SK-N-SH (cell line): ENCODE data around the gene EED. TPM values are rescaled to one million over a fixed set of nuclear protein-coding genes. Genes with fewer than 3 reads are reported as not detected.

ENCODE experiments used
- CTCF ChIA-PET: fragments of 300-600, 350-600 bp; formaldehyde crosslinking; extraction: SDS; loops from one replicate; lab custom pipeline; 2021; lab: Yijun Ruan, JAX
- POLR2A ChIA-PET: fragments of 350-600 bp; sonication (Branson Sonifier 250); formaldehyde crosslinking; extraction: SDS; loops from one replicate; lab custom pipeline; 2020; ENCODE audit warnings: antibody characterized with exemption, inconsistent platforms; lab: Yijun Ruan, JAX
- DNase-seq: peaks from one replicate; pipeline ENCODE4 v3.0.0; 2012
- H2AFZ ChIP-seq: fragments of 200-600 bp; sonication (generic); 2 replicates; pipeline ENCODE4 v1.8.1; 2016; ENCODE audit warnings: antibody characterized with exemption, mild to moderate bottlenecking, low read depth
- H3F3A ChIP-seq: fragments of 200-600 bp; sonication (generic); replicated peaks from 2 replicates; pipeline ENCODE3; 2016; ENCODE audit warnings: antibody characterized with exemption, mild to moderate bottlenecking; ENCODE audit not compliant: insufficient read depth
- H3K27ac ChIP-seq, 2 experiments: fragments of 200-500 bp in 1 of 2; fragments of 200-600 bp in 1 of 2; sonication (Bioruptor generic) in 1 of 2; sonication (generic), shearing (Covaris generic) in 1 of 2; 2 replicates each; pipeline versions ENCODE4 v1.5.1 to v1.6.1; 2014 to 2016; ENCODE audit warnings: low read depth in 2 of 2, inconsistent platforms in 1 of 2, low read length in 1 of 2, mild to moderate bottlenecking in 1 of 2, mixed read lengths in 1 of 2
- H3K27me3 ChIP-seq: fragments of 200-600 bp; sonication (generic), shearing (Covaris generic); 2 replicates; pipeline ENCODE4 v1.6.1; 2016; ENCODE audit warnings: mixed run types; ENCODE audit not compliant: insufficient read depth
- H3K36me3 ChIP-seq, 2 experiments: fragments of 200-500 bp in 1 of 2; fragments of 200-600 bp in 1 of 2; sonication (Bioruptor generic) in 1 of 2; sonication (generic) in 1 of 2; replicated peaks in 1 of 2; 2 replicates each; pipeline versions ENCODE3 to v1.5.1; 2014 to 2016; ENCODE audit warnings: low read length in 1 of 2, mild to moderate bottlenecking in 1 of 2; ENCODE audit not compliant: insufficient read depth in 2 of 2, control insufficient read depth in 1 of 2
- H3K4me1 ChIP-seq, 2 experiments: fragments of 200-500 bp in 1 of 2; fragments of 200-600 bp in 1 of 2; sonication (Bioruptor generic) in 1 of 2; sonication (generic), shearing (Covaris generic) in 1 of 2; 2 replicates each; pipeline versions ENCODE4 v1.5.1 to v1.6.1; 2014 to 2016; ENCODE audit warnings: low read depth in 1 of 2, low read length in 1 of 2, mixed run types in 1 of 2; ENCODE audit not compliant: insufficient read depth in 2 of 2, control insufficient read depth in 1 of 2
- H3K4me2 ChIP-seq: fragments of 200-600 bp; sonication (generic), shearing (Covaris generic); 2 replicates; pipeline ENCODE4 v1.6.1; 2017; ENCODE audit warnings: mixed run types
- H3K4me3 ChIP-seq, 2 experiments: fragments of 200-500 bp in 1 of 2; fragments of 200-600 bp in 1 of 2; sonication (Bioruptor generic) in 1 of 2; sonication (generic), shearing (Covaris generic) in 1 of 2; 2 replicates each; pipeline versions ENCODE4 v1.5.1 to v1.8.1; 2014 to 2016; ENCODE audit warnings: low read depth in 2 of 2, inconsistent platforms in 1 of 2, low read length in 1 of 2, mild to moderate bottlenecking in 1 of 2, mixed read lengths in 1 of 2, moderate library complexity in 1 of 2
- H3K79me2 ChIP-seq: fragments of 200-600 bp; sonication (generic); 2 replicates; pipeline ENCODE4 v1.8.1; 2017; ENCODE audit warnings: mild to moderate bottlenecking; ENCODE audit not compliant: insufficient read depth
- H3K9ac ChIP-seq: fragments of 200-600 bp; sonication (generic); 2 replicates; pipeline ENCODE4 v1.6.1; 2017; ENCODE audit warnings: mixed run types
- H3K9me2 ChIP-seq: fragments of 200-600 bp; sonication (generic); 2 replicates; pipeline ENCODE4 v1.6.1; 2017; ENCODE audit warnings: mixed run types
- H3K9me3 ChIP-seq: fragments of 200-600 bp; sonication (generic); 2 replicates; pipeline ENCODE4 v1.6.1; 2017; ENCODE audit warnings: mixed run types, mild to moderate bottlenecking, moderate library complexity
- H4K20me1 ChIP-seq: fragments of 200-600 bp; sonication (generic); 2 replicates; pipeline ENCODE4 v1.6.1; 2017; ENCODE audit warnings: mild to moderate bottlenecking, mixed run types; ENCODE audit not compliant: insufficient read depth
- CHD2 ChIP-seq: fragments of 150-350 bp; IDR thresholded peaks from 2 replicates; pipeline ENCODE4 v1.6.1; 2018; ENCODE audit warnings: low read length; ENCODE audit not compliant: partially characterized antibody
- FOXJ3 ChIP-seq: sonication (generic); formaldehyde crosslinking; IDR thresholded peaks from 2 replicates; pipeline ENCODE4 v1.5.1; 2020; ENCODE audit warnings: mild to moderate bottlenecking, missing genetic modification reagents
- FOXM1 ChIP-seq: IDR thresholded peaks from 2 replicates; pipeline ENCODE4 v1.4.0; 2012; ENCODE audit warnings: low read depth, mild to moderate bottlenecking
- GATA2 ChIP-seq: sonication (generic); formaldehyde crosslinking; IDR thresholded peaks from 2 replicates; pipeline ENCODE4 v1.5.0; 2020; ENCODE audit warnings: mild to moderate bottlenecking, missing genetic modification reagents
- NRF1 ChIP-seq: IDR thresholded peaks from 2 replicates; pipeline ENCODE4 v1.6.1; 2012; ENCODE audit warnings: low read depth, mild to moderate bottlenecking, low read length
- RFX5 ChIP-seq: IDR thresholded peaks from 2 replicates; pipeline ENCODE4 v1.6.1; 2012; ENCODE audit warnings: mild to moderate bottlenecking, improper control_type of control experiment, low read length
- RXRA ChIP-seq: IDR thresholded peaks from 2 replicates; pipeline ENCODE4 v1.4.0; 2012; ENCODE audit warnings: low read depth, mild to moderate bottlenecking, borderline replicate concordance
- TAF1 ChIP-seq: IDR thresholded peaks from 2 replicates; pipeline ENCODE4 v1.6.1; 2012; ENCODE audit warnings: low read depth, mild to moderate bottlenecking, low read length, moderate library complexity, borderline replicate concordance
- TEAD4 ChIP-seq: IDR thresholded peaks from 2 replicates; pipeline ENCODE4 v1.4.0; 2012; ENCODE audit warnings: mild to moderate bottlenecking, borderline replicate concordance; ENCODE audit not compliant: insufficient read depth
- YY1 ChIP-seq: IDR thresholded peaks from 2 replicates; pipeline ENCODE4 v1.4.0; 2012; ENCODE audit warnings: low read depth, mild to moderate bottlenecking
- WGBS: methylation state at CpG from one replicate; pipeline ENCODE4 v1.1.6; 2017; ENCODE audit warnings: low lambda C conversion rate; 5-methylcytosine and 5-hydroxymethylcytosine counted together
- polyA plus RNA-seq, 3 experiments: library from polyadenylated mRNA; depleted of rRNA; stranded (reverse); fragments of >200 nt; gene quantifications; 2 replicates each; pipeline ENCODE4 v1.2.3, GENCODE V29; 2012
- TF ChIP-seq, protein P1 (sequence below): IDR thresholded peaks from 2 replicates; pipeline ENCODE4; 2012
- TF ChIP-seq, protein P2 (sequence below): fragments of 150-350 bp; IDR thresholded peaks from 2 replicates; pipeline ENCODE4 v1.6.1; 2016; ENCODE audit warnings: mild to moderate bottlenecking, low read depth, low read length
- TF ChIP-seq, protein P3 (sequence below): fragments of 150-350 bp; IDR thresholded peaks from 2 replicates; pipeline ENCODE4 v1.6.1; 2017; ENCODE audit warnings: antibody characterized with exemption, low read length, low read depth, borderline replicate concordance
- TF ChIP-seq, protein P4 (sequence below): fragments of 200-600 bp; sonication (generic); IDR thresholded peaks from 2 replicates; pipeline ENCODE4 v1.6.1; 2017; ENCODE audit warnings: antibody characterized with exemption, mild to moderate bottlenecking, moderate library complexity

Gene EED
- polyA plus RNA-seq, 1 of the 3 experiments (the other 2 are of a cell fraction) = 12.8 TPM

DNA sequence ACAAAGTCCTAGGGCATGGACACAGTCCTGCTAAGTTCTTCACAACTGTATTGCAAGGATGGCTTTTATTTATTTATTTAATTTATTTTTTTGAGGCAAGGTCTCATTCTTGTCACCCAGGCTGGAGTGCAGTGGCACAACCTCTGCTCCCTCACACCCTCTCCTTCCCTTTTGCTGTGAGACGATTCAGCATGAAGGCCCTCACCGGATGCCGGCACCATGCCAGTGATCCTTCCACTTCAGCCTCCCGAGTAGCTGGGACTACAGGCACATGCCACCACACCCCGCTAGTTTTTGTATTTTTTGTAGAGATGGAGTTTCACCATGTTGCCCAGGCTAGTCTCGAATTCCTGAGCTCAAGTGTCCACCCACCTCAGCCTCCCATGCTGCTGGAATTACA, 17.8 kb downstream of the EED start:
- Histone ChIP-seq H2AFZ (no peak overlapping the region), H3K9ac (no peak overlapping the region), H3K9me3 (no peaks in the 10 kb centered on the region), H3F3A (peaks cover 8% of the 10 kb centered on the region), H3K79me2 (peaks cover 8% of the 10 kb centered on the region), H4K20me1 (no peaks in the 10 kb centered on the region), H3K4me3 (no peak overlapping the region), H3K27me3 (no peaks in the 10 kb centered on the region), H3K27ac (no peak overlapping the region), H3K4me1 (no peaks in the 10 kb centered on the region), H3K36me3 (peaks cover 23 to 41% of the 10 kb centered on the region in 2 experiments), H3K4me2 (no peak overlapping the region), H3K9me2 (no peaks in the 10 kb centered on the region)
- 90% methylated on average over 6 of the region's 6 CpGs for WGBS
- TF ChIP-seq, protein P1, sequence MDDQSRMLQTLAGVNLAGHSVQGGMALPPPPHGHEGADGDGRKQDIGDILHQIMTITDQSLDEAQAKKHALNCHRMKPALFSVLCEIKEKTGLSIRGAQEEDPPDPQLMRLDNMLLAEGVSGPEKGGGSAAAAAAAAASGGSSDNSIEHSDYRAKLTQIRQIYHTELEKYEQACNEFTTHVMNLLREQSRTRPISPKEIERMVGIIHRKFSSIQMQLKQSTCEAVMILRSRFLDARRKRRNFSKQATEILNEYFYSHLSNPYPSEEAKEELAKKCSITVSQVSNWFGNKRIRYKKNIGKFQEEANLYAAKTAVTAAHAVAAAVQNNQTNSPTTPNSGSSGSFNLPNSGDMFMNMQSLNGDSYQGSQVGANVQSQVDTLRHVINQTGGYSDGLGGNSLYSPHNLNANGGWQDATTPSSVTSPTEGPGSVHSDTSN = no peak
- TF ChIP-seq FOXM1 = no peak
- TF ChIP-seq TAF1 = no peak
- no peak for TF ChIP-seq RXRA
- TF ChIP-seq NRF1 = no peak
- DNase-seq = no peak
- CTCF ChIA-PET = interaction anchor here (1.0 kb wide), 1 partner anchor 16 kb away, joined by 3 read pairs; no protein-coding TSS in a partner anchor
- POLR2A ChIA-PET = interaction anchor here (0.6 kb wide), 1 partner anchor 40 kb away, joined by 5 read pairs; the partner anchor contains the start of gene HIKESHI

DNA sequence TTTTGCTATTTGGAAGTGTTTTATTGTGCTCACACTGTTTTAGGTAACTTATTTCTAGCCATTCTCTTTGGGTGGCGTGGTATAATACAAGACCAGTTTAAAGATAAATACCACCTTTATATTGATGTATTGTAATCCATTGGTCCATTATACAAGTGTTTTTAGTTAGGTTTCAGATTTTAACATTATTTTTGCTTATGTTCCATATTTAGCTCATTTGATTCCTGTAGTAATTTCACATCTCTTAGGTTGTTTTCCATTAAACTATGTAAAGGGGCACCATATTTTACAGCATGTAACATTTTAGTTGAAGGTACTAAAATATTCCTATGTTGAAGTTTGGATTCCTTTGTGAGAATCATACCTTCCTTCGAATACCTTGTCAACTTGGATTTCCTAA, 20.1 kb downstream of the EED start:
- 93% methylated on average over 2 of the region's 2 CpGs for WGBS
- CTCF ChIA-PET = no interaction called here

More for the DNA sequence above, 20.1 kb downstream of the EED start:
- no peak overlapping the region for H3K27ac ChIP-seq
- TF ChIP-seq FOXJ3 = no peak
- TF ChIP-seq YY1 = no peak
- TF ChIP-seq, protein P2, sequence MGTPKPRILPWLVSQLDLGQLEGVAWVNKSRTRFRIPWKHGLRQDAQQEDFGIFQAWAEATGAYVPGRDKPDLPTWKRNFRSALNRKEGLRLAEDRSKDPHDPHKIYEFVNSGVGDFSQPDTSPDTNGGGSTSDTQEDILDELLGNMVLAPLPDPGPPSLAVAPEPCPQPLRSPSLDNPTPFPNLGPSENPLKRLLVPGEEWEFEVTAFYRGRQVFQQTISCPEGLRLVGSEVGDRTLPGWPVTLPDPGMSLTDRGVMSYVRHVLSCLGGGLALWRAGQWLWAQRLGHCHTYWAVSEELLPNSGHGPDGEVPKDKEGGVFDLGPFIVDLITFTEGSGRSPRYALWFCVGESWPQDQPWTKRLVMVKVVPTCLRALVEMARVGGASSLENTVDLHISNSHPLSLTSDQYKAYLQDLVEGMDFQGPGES = no peak
- TF ChIP-seq GATA2 (CRISPR knock-in tag) = no peak
- TF ChIP-seq RFX5 = no peak
- TF ChIP-seq, protein P3, sequence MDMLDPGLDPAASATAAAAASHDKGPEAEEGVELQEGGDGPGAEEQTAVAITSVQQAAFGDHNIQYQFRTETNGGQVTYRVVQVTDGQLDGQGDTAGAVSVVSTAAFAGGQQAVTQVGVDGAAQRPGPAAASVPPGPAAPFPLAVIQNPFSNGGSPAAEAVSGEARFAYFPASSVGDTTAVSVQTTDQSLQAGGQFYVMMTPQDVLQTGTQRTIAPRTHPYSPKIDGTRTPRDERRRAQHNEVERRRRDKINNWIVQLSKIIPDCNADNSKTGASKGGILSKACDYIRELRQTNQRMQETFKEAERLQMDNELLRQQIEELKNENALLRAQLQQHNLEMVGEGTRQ = no peak
- TF ChIP-seq CHD2 = no peak
- no peak for TF ChIP-seq TEAD4
- TF ChIP-seq, protein P4, sequence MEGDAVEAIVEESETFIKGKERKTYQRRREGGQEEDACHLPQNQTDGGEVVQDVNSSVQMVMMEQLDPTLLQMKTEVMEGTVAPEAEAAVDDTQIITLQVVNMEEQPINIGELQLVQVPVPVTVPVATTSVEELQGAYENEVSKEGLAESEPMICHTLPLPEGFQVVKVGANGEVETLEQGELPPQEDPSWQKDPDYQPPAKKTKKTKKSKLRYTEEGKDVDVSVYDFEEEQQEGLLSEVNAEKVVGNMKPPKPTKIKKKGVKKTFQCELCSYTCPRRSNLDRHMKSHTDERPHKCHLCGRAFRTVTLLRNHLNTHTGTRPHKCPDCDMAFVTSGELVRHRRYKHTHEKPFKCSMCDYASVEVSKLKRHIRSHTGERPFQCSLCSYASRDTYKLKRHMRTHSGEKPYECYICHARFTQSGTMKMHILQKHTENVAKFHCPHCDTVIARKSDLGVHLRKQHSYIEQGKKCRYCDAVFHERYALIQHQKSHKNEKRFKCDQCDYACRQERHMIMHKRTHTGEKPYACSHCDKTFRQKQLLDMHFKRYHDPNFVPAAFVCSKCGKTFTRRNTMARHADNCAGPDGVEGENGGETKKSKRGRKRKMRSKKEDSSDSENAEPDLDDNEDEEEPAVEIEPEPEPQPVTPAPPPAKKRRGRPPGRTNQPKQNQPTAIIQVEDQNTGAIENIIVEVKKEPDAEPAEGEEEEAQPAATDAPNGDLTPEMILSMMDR = no peak
- H3K79me2 ChIP-seq = peaks cover 7% of the 10 kb centered on the region; the same call in 1 of the 2 replicates
- no peaks in the 10 kb centered on the region for H4K20me1 ChIP-seq
- no peak for DNase-seq
- H3K27me3 ChIP-seq = no peaks in the 10 kb centered on the region
- no peaks in the 10 kb centered on the region for H3K9me2 ChIP-seq
- no peaks in the 10 kb centered on the region for H3K4me1 ChIP-seq
- peaks cover 24 to 50% of the 10 kb centered on the region in 2 experiments for H3K36me3 ChIP-seq
- no peak overlapping the region for H3K4me3 ChIP-seq
- H3K9ac ChIP-seq = no peak overlapping the region
- no peaks in the 10 kb centered on the region for H3K9me3 ChIP-seq
- POLR2A ChIA-PET = no interaction called here
- no peak overlapping the region for H3K4me2 ChIP-seq
- H3F3A ChIP-seq = peaks cover 14% of the 10 kb centered on the region
- H2AFZ ChIP-seq = no peak overlapping the region
